Measurements from ENCODE around the gene CAMK2A.

- TF ChIP-seq CTCF (IDR thresholded peaks at IDR 0.05; ENCODE audit: insufficient read depth, low read length, poor library complexity, severe bottlenecking): no peak
- TF ChIP-seq EZH2phosphoT487 (conservative IDR thresholded peaks at IDR 0.05; ENCODE audit: low read length): no peak
Measured at GRCh38 chr5:150333400-150333799, 43.8 kb upstream of the CAMK2A start.
